ENCODE measurements around the gene DSG3.

DNA sequence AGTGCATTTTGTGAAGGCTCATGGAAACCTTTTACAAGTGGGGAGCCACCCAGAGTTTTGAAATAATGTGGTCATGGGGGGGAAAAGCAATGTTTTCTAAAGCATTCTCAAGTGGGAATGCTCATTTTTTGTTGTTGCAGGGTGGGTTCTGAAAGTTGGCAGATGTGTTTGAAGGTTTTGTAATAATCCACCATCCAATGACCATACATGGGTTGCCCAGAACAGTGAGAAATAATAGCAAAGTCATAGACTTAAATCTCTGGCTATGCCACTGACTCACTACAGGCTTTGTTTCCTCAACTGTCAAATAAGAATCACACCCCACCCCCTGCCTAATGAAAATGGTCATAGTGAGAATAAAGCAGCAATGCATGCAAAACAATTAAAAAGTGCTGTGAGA lies 2.9 kb downstream of the DSG3 start:
- TF ChIP-seq SP1 (IDR thresholded peaks at IDR 0.05) (no peak), FOXK2 (IDR thresholded peaks at IDR 0.05) (no peak)
